Fibroblast of mammary gland (primary cell): Measurements from ENCODE around the gene PPRC1.

Experiments
- DNase-seq: peaks from one replicate; pipeline ENCODE4 v3.0.0-alpha.2; 2010; ENCODE audit warnings: low read depth
- H3K4me3 ChIP-seq: 2 replicates; pipeline ENCODE4 v1.5.1; 2011; ENCODE audit warnings: low read depth, mild to moderate bottlenecking, low read length, moderate library complexity; ENCODE audit not compliant: control insufficient read depth
- TF ChIP-seq, protein P1 (sequence below): conservative IDR thresholded peaks from 2 replicates; pipeline ENCODE4 v1.5.1; 2011; ENCODE audit warnings: low read depth, low read length, inconsistent platforms; ENCODE audit not compliant: control insufficient read depth, insufficient read depth

PPRC1 gene, protein sequence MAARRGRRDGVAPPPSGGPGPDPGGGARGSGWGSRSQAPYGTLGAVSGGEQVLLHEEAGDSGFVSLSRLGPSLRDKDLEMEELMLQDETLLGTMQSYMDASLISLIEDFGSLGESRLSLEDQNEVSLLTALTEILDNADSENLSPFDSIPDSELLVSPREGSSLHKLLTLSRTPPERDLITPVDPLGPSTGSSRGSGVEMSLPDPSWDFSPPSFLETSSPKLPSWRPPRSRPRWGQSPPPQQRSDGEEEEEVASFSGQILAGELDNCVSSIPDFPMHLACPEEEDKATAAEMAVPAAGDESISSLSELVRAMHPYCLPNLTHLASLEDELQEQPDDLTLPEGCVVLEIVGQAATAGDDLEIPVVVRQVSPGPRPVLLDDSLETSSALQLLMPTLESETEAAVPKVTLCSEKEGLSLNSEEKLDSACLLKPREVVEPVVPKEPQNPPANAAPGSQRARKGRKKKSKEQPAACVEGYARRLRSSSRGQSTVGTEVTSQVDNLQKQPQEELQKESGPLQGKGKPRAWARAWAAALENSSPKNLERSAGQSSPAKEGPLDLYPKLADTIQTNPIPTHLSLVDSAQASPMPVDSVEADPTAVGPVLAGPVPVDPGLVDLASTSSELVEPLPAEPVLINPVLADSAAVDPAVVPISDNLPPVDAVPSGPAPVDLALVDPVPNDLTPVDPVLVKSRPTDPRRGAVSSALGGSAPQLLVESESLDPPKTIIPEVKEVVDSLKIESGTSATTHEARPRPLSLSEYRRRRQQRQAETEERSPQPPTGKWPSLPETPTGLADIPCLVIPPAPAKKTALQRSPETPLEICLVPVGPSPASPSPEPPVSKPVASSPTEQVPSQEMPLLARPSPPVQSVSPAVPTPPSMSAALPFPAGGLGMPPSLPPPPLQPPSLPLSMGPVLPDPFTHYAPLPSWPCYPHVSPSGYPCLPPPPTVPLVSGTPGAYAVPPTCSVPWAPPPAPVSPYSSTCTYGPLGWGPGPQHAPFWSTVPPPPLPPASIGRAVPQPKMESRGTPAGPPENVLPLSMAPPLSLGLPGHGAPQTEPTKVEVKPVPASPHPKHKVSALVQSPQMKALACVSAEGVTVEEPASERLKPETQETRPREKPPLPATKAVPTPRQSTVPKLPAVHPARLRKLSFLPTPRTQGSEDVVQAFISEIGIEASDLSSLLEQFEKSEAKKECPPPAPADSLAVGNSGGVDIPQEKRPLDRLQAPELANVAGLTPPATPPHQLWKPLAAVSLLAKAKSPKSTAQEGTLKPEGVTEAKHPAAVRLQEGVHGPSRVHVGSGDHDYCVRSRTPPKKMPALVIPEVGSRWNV (N-terminal part only)

DNA sequence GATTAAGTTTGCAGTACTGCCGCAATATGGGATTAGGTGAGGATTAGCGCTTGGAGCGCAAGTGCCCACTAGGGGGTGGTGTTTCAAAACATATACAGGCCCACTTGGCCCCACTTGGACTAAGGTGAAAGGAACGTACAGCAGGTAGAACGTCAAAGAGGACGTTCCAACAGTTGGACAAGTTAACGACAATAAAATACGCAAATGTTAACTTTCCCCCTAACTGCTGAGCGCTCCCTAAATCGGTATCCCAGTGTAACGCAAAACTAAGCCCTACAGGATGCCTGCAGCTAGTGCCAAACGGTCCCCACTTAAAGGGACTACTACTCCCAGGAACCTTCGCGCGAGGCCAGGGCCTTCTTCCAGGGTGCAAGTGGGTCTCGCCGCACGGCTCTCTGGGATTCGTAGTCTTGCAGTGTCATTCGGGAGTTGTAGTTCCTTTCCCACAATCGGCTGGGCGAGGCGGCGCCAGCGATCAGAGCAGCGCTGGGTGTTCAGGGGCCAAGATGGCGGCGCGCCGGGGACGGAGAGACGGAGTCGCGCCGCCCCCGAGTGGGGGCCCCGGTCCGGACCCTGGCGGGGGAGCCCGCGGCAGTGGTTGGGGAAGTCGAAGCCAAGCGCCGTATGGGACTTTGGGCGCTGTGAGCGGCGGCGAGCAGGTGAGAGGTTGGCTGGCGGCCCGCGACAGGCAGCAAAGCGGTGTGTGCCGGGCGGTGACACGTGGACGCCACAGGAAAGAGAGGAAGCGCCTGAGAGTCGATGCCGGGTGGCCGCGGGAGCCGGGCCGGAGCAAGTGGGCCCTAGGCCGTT is at the start of gene PPRC1:
PPRC1 (plus strand) TSS at position 478 of the 810 bp plus-strand sequence; CDS start at position 507, 29 bp downstream.
- H3K4me3 ChIP-seq, result peak within 1 kb of the TSS; percentile 97
- TF ChIP-seq, protein P1, sequence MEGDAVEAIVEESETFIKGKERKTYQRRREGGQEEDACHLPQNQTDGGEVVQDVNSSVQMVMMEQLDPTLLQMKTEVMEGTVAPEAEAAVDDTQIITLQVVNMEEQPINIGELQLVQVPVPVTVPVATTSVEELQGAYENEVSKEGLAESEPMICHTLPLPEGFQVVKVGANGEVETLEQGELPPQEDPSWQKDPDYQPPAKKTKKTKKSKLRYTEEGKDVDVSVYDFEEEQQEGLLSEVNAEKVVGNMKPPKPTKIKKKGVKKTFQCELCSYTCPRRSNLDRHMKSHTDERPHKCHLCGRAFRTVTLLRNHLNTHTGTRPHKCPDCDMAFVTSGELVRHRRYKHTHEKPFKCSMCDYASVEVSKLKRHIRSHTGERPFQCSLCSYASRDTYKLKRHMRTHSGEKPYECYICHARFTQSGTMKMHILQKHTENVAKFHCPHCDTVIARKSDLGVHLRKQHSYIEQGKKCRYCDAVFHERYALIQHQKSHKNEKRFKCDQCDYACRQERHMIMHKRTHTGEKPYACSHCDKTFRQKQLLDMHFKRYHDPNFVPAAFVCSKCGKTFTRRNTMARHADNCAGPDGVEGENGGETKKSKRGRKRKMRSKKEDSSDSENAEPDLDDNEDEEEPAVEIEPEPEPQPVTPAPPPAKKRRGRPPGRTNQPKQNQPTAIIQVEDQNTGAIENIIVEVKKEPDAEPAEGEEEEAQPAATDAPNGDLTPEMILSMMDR, result peak; percentile 90
- peak; percentile 99 for DNase-seq

DNA sequence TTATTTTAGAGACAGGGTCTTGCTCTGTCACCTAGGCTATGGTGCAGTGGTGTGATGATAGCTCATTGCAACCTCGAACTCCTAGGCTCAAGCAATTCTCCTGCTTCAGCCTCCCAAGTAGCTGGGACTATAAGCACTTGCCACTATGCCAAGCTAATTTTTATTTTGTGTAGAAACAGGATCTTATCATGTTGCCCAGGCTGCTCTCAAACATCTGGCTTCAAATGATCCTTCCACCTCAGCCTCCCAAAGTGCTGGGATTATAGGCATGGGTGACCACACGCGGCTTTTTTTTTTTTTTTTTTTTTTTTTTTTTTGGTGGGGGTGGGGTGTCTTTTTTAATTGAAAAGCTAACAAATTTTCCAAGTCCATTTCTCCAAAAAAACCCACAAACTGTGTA is 49.3 kb upstream of the PPRC1 start:
- DNase-seq, result no peak
- TF ChIP-seq, protein P1, result no peak
- no peak overlapping the region for H3K4me3 ChIP-seq

DNA sequence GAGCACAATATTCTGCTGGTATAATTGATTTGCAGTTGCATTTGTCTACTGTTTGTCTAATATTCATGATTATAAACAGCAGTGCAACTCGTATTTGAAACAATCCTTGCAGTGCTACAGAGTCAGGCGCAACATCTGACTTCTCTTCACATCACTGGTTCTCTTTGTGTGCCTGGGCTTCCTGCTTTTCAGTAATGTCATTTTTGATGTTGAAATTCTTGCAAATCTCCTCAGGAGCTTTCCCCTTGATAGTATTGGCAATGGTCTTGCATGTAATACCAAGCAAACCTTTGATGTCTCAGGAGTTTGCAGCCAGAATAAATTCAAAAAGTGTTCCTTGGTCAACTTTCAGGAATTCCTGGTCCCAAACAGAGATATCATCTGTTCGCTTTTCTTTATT is 47.5 kb upstream of the PPRC1 start:
- TF ChIP-seq, protein P1, result no peak
- no peak overlapping the region for H3K4me3 ChIP-seq
- no peak for DNase-seq

DNA sequence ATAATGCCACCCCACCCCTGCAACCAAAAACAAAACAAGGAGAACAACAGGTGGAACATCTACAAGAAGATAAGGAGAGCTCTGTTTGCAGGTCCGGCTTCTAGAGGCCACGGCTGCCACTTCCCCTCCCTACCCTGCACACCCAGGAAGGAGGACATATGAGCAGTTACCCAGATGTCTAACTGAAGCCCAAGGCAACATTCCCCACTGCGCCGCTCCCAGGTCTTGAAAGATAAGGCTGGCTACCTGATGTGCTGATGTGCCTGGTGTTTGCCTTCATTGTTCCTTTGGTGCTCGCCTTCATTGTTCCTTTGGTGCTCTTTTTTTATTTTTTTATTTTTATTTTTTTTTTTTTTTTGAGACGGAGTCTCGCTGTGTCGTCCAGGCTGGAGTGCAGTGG is 46.6 kb upstream of the PPRC1 start:
- no peak for DNase-seq
- TF ChIP-seq, protein P1, result no peak
- H3K4me3 ChIP-seq, result no peak overlapping the region

DNA sequence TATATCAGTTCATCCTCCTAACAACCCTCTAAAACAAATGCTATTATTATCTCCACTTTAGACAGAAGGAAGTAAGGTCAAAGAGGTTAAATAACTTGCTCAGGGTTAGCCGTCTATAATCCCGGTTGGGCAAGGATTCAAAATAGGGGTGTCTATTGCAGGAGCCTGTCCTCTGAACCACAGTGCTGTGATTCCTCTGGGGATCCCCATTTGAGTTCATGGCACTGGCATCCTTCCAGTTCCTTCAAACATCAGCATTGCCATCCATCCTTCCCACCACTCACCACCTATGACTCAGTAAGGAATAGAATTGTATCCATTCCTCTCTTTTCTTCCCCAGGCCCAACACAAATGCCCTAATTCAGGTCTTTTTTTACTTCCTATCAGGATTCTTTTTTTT is 42.1 kb upstream of the PPRC1 start:
- H3K4me3 ChIP-seq, result no peak overlapping the region
- TF ChIP-seq, protein P1, result no peak
- peak; percentile 14 for DNase-seq
